GM18870 (cell line): ENCODE data around the gene TNFRSF17.

ENCODE experiments used
- ATAC-seq: cut with Tn5 transposase; IDR thresholded peaks from one replicate; pipeline ENCODE4 v1.9.1; 2021; ENCODE audit warnings: moderate library complexity; ENCODE audit not compliant: unreplicated experiment

Gene TNFRSF17

GRCh38 chr16:12000032-12000431, 35.0 kb downstream of the TNFRSF17 start:
- ATAC-seq = no peak

- ATAC-seq = no peak
These were observed 37.5 kb downstream of the TNFRSF17 start for GRCh38 chr16:12002447-12003006.

GRCh38 chr16:12006637-12007036, 41.6 kb downstream of the TNFRSF17 start:
- no peak for ATAC-seq

- ATAC-seq = no peak
These were observed 44.5 kb downstream of the TNFRSF17 start for GRCh38 chr16:12009462-12009861.

- ATAC-seq = no peak
These were observed 44.9 kb downstream of the TNFRSF17 start for GRCh38 chr16:12009922-12010321.

GRCh38 chr16:12010388-12011251, 45.6 kb downstream of the TNFRSF17 start:
- no peak for ATAC-seq

- ATAC-seq = no peak
These were observed 46.6 kb downstream of the TNFRSF17 start for GRCh38 chr16:12011565-12011964.

- ATAC-seq = no peak
These were observed 51.4 kb downstream of the TNFRSF17 start for GRCh38 chr16:12016291-12016947.

GRCh38 chr16:12017558-12017957, 52.5 kb downstream of the TNFRSF17 start:
- no peak for ATAC-seq
